ENCODE data around the gene ZBTB42.

ZBTB42 gene

DNA sequence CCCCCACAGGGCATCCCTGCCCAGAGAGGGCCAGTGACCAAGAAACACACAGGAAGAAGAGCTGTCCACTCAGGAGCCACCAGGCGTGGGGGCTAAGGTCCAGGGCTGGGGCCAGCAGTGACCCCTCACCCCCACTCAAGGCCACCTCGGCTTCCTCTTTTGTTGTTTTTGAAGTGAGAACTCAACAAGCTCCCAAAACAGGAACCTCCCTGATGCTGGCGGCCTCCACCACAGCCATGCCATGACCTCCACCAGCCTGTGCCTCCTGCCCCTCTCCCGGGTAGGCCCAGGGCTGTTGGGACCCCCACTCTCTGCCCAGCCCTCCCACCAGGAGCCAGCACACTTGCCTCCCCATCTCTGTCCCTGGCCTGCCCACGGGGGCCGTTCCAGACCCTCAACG, 13.2 kb upstream of the ZBTB42 start:
- Histone ChIP-seq H3K9me3 (ENCODE audit: control insufficient read depth, low read length) (no peaks in the 10 kb centered on the region), H3K79me2 (peaks cover 47% of the 10 kb centered on the region), H3K36me3 (ENCODE audit: control insufficient read depth, insufficient read depth, low read length) (no peaks in the 10 kb centered on the region), H2AFZ (no peak overlapping the region), H3K4me3 (ENCODE audit: low read depth, low read length) (no peak overlapping the region), H3K4me1 (no peaks in the 10 kb centered on the region), H3K9ac (no peak overlapping the region), H3K4me2 (ENCODE audit: low read length) (no peak overlapping the region), H3K27ac (no peak overlapping the region), H3K27me3 (ENCODE audit: control insufficient read depth, insufficient read depth, low read length) (no peaks in the 10 kb centered on the region)
- TF ChIP-seq, protein P1, sequence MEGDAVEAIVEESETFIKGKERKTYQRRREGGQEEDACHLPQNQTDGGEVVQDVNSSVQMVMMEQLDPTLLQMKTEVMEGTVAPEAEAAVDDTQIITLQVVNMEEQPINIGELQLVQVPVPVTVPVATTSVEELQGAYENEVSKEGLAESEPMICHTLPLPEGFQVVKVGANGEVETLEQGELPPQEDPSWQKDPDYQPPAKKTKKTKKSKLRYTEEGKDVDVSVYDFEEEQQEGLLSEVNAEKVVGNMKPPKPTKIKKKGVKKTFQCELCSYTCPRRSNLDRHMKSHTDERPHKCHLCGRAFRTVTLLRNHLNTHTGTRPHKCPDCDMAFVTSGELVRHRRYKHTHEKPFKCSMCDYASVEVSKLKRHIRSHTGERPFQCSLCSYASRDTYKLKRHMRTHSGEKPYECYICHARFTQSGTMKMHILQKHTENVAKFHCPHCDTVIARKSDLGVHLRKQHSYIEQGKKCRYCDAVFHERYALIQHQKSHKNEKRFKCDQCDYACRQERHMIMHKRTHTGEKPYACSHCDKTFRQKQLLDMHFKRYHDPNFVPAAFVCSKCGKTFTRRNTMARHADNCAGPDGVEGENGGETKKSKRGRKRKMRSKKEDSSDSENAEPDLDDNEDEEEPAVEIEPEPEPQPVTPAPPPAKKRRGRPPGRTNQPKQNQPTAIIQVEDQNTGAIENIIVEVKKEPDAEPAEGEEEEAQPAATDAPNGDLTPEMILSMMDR (IDR thresholded peaks at IDR 0.05) = no peak

DNA sequence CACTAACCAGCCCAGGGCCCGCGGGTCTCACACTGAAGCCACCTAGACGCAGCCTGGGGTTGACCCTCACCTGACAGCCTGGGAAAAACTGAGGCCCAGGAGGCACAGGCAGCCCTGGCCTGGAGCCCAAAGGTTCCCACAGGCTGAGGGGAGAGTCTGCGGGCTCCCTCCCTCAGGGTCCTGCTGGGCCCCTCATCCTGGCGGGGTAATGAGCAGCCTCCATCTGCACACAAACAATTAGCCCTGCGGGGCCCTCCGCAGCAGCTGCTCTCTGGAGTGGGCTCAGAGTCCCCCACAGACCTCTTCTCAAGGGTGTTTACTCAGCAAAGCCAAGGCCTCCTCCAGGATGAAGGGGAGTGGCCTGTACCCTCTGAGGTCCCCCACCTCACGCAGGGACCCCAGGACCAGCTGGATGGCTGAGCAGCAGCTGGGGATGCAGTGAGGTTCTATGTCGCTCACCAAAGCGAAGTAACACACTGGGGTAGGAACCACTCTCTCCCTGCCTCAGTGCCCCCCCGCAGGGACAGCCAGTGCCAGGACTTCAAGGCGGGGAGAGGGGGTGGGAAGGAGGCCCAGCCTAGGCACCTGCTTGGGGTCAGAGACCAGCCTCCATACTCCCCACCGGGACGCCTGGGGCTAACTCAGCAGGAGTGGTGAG, 12.6 kb upstream of the ZBTB42 start:
- H3K27ac ChIP-seq = no peak overlapping the region

DNA sequence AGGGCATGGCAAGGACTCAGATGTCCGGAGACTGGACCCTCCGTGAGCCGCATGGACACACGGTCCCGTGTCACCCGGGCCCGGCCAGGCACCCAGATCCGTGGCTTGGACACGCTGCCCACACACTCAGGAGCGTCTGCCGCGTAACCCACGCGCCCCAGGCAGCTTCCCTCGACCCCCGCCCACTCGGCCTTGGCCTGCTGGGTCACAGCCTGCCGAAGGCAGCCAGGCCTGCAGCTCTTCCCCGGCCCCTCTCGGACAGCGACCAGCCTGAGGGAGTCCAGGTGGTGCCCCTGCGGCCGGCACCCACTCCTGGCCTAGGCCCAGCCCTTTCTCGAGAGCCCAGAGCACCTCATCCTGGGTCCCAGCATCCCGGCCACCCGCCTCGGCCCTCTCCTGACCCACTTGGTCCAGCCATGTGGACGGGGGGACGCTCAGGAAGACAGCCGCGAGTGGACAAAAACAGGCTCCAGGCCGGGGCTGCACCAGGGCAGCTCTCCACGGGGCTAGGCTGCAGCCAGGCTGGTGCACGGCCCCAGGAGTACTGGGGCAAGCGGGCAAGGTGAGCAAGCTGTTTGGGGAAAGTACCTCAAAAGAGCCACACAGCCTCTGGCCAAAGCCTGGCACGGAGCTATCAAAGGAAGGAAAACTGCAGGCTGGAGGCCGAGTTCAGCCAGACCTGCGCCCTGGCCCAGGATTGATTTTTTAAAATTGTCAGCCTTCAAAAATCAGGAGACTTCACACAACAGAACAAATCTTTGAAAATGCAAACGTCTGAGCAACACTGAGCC, 11.8 kb upstream of the ZBTB42 start:
- Histone ChIP-seq H3K4me3 (ENCODE audit: low read depth, low read length) (no peak overlapping the region), H3K27me3 (ENCODE audit: control insufficient read depth, insufficient read depth, low read length) (no peaks in the 10 kb centered on the region), H3K4me2 (ENCODE audit: low read length) (no peak overlapping the region), H3K36me3 (ENCODE audit: control insufficient read depth, insufficient read depth, low read length) (no peaks in the 10 kb centered on the region), H3K9ac (no peak overlapping the region), H3K79me2 (peaks cover 58% of the 10 kb centered on the region), H3K27ac (no peak overlapping the region), H3K9me3 (ENCODE audit: control insufficient read depth, low read length) (no peaks in the 10 kb centered on the region), H3K4me1 (peaks cover 9% of the 10 kb centered on the region), H2AFZ (no peak overlapping the region)
- TF ChIP-seq, protein P1 (IDR thresholded peaks at IDR 0.05) = no peak

More for the DNA sequence above, 12.6 kb upstream of the ZBTB42 start:
- H3K4me1 ChIP-seq = peaks cover 1% of the 10 kb centered on the region
- H3K79me2 ChIP-seq = peaks cover 53% of the 10 kb centered on the region
- H3K36me3 ChIP-seq (ENCODE audit: control insufficient read depth, insufficient read depth, low read length) = no peaks in the 10 kb centered on the region
- H3K27me3 ChIP-seq (ENCODE audit: control insufficient read depth, insufficient read depth, low read length) = no peaks in the 10 kb centered on the region
- no peak overlapping the region for H3K4me2 ChIP-seq (ENCODE audit: low read length)
- H3K4me3 ChIP-seq (ENCODE audit: low read depth, low read length) = no peak overlapping the region
- H2AFZ ChIP-seq = no peak overlapping the region
- TF ChIP-seq, protein P1 (IDR thresholded peaks at IDR 0.05) = no peak
- H3K9ac ChIP-seq = no peak overlapping the region
- no peaks in the 10 kb centered on the region for H3K9me3 ChIP-seq (ENCODE audit: control insufficient read depth, low read length)

DNA sequence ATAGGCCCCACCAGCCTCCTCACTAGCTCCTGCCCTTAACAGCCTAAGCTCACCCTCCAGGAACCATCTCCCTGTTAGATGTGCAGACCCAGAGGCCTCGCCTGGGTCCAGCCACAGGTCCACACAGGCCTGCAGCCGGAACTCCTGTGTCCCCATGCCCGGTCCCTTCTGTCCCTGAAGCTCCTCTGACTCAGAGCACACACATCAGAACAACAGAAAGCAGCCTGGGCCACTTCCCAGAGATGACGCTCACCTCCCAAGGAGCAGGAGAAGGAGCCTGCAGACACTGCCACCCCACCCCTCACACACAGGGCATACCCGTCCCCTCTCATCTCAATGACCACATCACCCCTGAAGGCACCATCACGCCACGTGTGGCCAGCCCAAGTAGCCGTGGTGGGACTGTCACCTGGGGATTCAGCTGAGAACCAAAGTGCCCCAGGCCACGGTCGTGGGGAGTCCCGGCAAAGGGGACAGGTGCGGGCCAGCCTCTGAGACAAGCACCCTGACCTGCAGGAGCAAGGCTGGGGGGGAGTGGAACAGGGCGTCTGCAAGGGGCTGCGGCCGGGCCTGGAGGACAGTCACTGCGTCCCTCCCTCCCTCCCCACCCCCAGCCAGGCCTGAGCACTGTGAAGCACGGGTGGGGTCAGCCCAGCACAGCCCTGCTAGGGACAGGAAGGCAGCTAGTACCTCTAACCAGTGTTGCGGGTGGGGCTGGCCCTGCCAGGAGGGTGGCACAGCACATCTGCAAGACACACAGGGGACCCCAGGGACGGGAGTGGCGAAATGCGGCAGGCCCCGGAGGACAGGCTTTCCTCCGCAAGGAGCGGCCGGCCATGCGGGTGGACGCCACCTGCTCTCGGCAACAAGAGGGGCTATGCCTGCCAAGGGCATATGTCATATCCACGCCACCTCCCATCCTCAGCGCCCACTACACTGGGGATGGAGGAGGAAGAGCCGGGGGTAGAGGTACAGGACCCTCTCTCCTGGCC, 10.9 kb upstream of the ZBTB42 start:
- no peak overlapping the region for H3K9ac ChIP-seq
- H3K36me3 ChIP-seq (ENCODE audit: control insufficient read depth, insufficient read depth, low read length) = no peaks in the 10 kb centered on the region
- TF ChIP-seq, protein P1 (IDR thresholded peaks at IDR 0.05) = no peak
- H2AFZ ChIP-seq = no peak overlapping the region
- H3K27me3 ChIP-seq (ENCODE audit: control insufficient read depth, insufficient read depth, low read length) = no peaks in the 10 kb centered on the region
- H3K27ac ChIP-seq = no peak overlapping the region
- H3K4me1 ChIP-seq = peaks cover 13% of the 10 kb centered on the region
- peaks cover 62% of the 10 kb centered on the region for H3K79me2 ChIP-seq
- H3K4me2 ChIP-seq (ENCODE audit: low read length) = no peak overlapping the region
- H3K9me3 ChIP-seq (ENCODE audit: control insufficient read depth, low read length) = no peaks in the 10 kb centered on the region
- no peak overlapping the region for H3K4me3 ChIP-seq (ENCODE audit: low read depth, low read length)

All from parathyroid adenoma (tissue), 2 donors.